DMS153 treated with DMSO at 0.1 percent for 48 hours (cell line): ENCODE data around the gene GNAZ.

Experiments
- DNase-seq: peaks from one replicate; lab custom pipeline; 2025; ENCODE audit not compliant: unreplicated experiment; lab: John Stamatoyannopoulos, UW

GNAZ gene

DNA sequence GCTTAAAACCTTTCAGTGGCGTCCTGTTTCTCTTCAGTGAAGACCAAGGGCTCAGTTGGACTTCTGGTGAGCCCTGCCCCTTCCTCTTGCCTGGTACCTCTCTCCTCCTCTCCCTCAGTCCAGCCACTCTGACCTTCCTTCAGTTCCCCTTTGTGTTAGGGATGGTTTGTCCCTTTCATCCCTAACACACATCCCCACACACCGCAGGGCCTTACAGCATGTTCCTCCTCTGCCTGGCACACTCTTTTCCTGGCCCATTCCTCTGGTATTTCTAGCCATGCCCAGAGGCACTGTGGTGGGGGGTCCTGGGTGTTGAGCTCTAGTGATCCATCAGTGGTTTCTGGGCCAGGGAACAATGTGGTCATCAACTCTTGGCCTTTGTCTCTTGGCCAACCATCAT, 21.4 kb downstream of the GNAZ start:
- no peak for DNase-seq

DNA sequence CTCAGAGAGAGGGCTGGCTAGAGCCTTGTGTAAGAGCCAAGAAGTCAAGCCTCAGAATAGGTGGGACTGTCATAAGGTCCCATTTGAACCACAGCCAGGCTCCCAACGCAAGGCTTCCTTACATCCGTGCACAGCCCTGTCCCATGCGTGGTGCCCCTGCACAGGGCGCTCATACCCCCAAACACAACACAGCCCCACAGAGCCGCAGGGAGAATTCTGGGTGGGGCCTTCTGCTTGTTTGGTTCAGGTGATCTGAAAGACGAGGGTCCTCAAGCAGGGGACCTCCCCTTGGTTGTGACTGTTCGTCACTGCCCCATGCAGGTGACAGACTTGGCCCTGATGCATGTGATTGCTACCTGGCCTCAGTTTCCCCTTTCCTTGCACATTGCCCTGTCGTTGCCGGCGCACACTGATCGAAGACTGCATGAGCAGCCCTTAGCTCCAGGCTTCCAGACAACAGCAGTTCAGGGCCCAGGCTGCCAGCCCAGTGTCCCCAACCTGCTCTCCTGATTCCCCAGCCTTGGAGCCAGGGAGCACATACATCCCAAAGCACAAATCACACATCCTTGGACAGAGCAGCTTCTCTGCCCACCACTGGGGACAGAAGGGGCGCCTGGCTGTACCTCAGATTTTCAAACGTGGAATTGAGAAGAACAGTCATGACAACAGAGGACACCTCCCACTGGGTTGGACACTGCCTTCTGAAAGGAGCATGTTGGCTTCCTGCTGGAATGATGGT, 22.1 kb downstream of the GNAZ start:
- no peak for DNase-seq

DNA sequence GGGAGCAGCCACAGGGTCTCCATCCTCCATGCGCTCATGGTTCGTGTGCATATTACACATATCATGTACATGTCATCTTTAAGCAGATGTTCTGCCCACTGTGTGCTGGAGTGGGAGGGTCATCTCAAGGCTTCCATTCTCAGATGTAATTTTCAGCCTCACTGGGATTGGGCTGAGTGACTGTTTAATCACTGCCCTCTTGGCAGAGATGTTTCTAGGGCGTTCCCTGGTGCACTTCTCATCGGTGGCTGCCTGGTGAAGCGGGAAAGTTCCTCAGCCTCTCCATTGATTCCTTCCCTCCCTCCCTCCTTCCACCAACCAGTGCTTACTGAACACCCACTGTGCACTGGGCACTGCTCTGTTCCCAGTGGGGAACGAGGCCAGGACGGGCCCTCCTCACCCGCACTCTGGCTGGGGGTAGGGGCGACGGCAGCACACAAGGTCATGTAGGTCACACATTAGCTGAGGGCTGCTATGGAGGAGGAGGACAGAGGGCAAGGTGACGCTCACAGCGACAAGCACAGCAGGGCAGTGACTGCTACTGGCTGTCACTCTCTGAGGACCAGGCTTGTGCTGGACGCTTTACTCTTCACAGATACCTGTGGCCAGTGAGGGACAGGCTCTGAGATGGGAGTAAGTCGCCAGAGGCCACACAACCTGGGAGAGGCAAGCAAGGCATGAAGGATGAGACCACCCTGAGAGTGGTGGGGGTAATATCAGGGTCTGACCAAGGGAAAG, 22.9 kb downstream of the GNAZ start:
- no peak for DNase-seq

DNA sequence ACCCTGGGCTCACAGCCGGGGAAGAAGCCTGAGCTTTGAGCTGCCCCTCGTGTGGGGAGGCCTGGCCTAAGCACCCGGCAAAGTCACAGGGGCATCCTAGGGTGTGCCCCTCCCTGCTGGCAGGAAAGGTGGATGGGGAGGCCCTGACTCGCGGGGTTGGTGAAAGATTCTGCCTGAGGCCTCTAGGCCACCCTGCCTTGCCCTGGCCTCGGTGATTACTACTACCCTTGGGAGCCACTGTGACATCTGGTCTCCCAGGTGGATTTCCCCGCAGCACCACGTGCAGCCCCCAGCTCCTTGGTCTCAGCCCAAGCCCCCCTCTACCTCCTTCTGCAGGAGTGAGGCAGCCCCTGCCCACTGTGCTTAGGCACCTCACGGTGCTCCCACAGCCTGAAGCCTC, 23.9 kb downstream of the GNAZ start:
- no peak for DNase-seq

DNA sequence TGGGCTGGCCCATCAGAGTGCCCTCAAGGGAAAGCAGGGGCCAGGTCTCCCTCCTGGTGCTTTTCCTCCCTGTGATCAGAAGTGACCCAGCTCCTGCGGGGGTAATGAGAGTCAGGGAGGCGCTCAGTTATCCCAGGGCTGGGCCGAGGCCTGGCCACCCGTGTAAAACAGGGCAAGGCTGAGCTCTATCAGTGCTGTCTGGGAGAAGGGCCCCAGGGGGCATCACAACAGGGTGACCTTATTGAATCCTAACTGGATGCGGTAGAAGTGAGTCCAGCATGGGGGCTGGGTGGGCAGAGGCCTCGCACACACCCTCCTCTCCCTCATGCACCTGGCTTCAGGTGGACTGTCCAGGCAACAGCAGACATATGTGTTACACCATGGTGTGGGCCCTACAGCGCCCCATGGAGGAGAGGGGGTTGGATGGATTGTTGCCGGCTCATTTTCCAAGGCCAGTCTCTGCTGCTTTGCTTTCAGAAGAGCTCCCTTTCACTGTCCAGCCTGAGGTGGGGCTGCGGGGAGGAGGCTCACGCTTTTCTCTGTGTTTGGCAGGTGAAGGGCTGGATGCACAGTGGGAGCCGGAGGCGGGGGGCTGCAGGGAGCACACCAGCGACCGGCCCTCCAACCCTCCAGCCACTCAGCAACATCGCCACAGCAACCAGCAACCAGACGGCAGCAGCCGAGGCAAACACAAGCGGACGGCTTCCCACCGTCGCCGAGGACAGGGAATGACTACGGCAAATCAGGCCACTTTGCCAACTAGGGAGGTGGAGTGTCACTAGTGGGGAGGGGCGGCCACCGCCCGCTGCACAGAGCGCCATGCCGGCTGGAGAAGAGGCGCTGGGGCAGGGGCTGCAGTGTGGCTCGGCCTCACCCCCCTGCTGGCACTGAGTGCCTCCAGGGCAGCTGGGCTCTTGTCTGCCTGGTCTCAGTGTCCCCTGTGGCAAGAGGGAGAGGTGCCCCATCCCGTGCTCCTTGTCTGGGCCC, 24.7 kb downstream of the GNAZ start:
- no peak for DNase-seq

DNA sequence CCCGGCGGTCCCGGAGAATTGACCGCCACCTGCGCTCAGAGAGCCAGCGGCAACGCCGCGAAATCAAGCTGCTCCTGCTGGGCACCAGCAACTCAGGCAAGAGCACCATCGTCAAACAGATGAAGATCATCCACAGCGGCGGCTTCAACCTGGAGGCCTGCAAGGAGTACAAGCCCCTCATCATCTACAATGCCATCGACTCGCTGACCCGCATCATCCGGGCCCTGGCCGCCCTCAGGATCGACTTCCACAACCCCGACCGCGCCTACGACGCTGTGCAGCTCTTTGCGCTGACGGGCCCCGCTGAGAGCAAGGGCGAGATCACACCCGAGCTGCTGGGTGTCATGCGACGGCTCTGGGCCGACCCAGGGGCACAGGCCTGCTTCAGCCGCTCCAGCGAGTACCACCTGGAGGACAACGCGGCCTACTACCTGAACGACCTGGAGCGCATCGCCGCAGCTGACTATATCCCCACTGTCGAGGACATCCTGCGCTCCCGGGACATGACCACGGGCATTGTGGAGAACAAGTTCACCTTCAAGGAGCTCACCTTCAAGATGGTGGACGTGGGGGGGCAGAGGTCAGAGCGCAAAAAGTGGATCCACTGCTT, 25.5 kb downstream of the GNAZ start:
- no peak for DNase-seq

DNA sequence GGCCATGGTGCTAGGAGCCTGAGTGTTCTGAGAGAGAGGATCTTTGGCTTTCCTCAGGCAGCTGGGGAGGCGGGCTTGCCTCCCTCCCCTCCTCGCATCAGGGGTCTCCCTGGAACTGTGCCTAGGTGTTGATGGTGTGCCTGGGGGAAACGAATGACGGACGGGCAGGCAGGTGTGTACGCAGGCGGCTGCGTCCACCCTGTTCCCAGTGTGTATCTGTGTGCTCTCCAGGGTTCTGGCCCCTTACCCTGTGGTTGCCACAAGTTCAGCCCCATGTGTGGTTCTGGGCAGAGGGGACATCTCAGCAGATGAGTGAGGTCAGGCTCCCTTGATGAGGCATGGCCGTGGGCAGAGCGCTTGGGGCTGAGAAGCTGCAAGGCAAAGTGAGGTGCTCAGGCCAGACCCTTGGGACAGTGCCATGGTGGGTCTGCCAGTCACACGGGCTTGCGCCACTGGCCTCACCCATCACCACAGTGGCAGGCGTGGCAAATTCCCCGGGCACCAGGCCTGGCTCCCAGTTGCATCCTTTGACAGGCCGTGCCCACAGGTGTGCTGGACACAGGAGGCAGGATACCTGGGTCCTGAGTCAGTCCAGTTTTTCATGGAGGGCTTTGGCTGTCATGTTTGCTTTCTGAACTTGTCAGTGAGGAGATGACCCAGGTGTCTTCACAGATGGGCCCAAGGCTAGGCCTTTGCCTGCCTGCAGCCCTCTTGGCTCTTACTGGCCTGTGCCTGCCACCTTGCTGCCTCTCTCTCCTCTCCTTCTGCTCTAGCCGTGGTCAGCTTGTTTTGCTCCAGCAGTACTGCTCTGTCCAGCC, 27.3 kb downstream of the GNAZ start:
- DNase-seq = no peak

DNA sequence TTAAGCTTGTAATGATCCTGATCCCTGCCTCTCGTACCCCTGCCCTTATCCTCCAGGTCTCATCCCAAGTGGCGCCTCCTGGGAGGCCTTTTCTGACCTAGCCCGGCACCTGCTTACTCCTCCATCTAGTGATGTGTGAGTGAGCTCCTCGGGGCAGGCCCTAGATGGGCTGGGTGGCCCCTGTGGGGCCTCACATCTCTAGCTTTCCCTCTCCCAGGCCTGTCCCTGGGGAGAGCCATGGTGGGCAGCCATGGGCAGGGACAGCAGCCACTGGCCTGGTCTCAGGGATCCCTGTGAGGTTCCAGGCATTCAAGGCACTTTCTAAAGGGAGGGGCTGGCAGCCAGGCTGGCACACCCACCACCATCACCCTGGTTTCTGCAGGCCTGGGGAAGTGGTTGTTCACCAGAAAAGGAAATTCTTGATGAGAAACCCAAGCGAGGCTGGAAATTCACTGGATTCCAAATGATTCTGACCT, 27.9 kb downstream of the GNAZ start:
- DNase-seq = no peak

DNA sequence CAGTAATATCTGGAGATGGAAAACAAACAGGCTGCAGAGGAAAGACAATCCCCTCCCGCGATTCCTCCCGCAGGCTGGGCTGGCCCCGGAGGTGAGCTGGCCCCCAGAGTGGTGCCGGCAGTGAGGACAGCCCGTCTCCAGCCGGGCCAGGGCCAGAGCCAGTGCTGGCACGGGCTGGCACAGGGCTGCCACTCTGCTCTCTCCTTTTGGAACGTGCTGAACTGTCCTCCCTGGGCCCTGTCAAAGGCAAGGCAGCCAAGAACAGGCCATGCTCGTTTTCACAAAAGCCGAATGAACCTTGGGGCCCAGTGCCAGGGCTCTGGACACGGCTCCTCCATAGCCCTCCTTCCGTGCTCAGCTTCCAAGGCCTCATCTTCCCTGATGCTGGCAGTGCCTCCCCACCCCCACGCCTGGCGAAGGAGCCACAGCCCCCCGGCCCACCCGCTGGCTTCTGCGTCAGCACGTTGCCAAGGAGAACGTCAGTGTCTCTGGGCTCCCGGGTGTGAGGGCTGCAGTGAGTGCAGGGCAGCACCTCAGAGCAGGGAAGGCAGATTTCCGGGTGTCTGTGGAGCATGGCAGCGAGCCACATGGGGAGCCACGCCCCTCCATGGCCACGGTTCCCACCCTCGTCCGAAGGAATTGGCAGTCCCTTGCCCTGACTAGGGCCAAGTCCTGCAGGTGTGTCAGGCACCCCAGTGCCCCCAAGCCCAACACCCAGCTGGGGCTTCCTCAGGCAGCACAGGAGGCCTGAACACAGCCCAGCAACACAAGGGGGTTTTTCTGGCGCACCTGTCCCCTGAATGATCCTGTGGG, 28.6 kb downstream of the GNAZ start:
- DNase-seq = no peak

DNA sequence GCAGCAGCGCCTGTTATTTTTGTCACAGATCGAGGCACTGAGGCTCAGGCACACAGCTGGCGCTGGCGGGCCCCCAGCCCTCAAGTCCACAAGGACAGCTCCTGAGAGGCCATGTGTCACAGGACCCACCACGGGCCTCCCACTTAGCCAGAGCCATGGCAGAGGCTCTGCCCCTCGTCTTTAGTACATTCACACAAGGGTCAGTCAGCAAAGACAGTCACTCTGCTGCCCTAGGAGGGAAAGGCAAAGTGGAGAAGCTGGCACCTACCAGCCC, 29.1 kb downstream of the GNAZ start:
- no peak for DNase-seq

DNA sequence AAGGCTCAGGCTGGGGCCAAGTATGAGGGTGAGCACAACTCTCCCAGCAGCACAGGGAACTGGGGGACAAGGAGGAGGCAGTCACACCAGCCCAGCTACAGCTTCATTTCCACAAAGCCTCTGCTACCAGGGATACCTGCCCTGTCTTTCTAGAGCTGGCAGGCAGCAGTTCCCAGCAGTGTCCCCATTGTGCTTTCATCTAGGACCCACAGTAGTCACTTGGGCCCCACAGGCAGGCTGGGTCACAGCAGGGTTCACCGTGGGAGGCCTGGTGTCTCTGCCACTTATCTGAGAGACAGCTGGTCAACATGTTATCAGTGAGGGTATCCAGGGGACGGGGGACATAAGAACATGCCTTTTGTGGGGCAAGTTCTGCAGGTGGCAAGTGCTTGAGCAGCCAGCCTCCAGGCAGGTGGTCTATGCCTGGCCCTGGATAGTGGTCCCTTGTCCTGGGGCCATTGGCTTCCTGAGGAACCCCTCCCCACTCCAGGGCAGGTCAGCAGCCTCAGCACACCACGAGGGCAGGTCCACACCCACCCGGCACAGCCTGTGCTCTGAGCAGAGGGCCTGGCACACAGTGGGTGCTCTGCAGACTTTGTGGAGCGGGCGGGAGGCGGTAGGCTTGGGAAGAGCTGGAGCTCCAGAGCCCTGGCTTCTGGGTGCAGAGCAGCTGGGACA, 29.9 kb downstream of the GNAZ start:
- DNase-seq = no peak

DNA sequence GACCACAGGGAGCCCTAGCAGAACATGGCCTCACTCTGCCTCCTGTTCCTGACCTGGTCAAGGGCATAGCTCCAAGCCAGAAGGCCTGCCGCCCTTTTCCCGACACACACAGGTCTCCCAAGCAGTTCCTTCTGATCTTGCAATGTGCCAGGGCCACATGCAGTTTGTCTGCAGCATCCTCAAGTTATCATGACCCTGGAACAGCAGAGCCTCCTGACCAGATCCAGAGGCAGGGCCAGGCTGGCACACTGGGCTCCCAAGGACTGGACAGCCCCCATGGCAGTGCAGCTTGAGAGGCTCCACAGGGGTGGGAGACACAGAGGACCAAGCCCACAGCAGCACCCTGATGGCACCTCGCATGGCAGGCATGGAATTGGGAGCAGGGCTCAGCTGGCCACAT, 31.2 kb downstream of the GNAZ start:
- no peak for DNase-seq

DNA sequence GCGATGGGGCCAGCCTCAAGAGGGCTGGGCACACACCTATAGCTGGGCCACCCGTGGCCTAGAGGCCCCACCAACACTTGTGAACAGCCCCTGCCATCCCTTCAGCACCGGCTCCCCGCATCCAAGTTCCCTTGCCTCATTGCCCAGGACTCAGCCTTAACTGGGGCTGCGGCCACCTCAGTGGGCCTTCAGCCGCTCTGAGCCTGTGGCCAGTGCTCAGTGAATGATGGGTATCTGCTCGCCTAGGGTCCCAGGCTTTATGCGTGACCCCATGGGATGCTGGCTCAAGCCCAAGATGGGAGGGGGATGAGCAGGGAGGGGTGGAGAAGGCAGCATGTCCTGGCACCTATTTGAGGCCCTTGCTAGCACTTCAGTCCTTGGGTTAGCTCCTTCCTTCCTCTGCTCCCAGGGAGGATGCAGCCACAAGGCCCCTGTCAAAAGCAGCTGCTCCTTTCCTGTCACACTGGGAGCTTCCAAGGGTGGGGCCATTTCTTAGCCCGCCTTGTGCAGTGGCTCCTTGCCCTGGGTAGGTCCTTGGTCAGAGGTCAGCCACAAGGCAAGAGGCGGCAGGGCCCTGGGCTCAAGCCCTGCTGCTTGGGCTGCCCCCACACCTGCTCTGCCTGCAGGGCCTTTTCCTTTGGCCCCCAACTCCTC, 31.8 kb downstream of the GNAZ start:
- no peak for DNase-seq

DNA sequence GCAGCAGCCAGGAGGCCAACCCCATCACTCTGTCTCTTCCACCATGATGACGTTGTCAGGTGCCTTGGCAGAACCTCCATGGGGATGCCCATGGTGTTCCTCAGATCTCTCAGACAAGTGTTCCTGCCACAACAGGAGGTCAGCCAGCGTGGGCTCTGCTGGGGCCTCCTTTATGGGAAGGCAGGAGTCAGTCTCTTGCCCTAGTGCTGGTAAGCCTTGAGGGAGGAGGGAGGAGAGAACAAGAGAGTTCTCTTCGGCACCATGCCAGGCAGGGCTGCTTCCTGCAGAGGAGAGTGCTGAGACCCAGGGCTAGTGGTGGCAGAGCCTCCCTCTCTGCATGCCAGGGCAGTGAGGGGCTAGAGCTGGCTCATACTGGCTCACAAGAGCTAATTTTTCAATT, 32.5 kb downstream of the GNAZ start:
- DNase-seq = no peak

DNA sequence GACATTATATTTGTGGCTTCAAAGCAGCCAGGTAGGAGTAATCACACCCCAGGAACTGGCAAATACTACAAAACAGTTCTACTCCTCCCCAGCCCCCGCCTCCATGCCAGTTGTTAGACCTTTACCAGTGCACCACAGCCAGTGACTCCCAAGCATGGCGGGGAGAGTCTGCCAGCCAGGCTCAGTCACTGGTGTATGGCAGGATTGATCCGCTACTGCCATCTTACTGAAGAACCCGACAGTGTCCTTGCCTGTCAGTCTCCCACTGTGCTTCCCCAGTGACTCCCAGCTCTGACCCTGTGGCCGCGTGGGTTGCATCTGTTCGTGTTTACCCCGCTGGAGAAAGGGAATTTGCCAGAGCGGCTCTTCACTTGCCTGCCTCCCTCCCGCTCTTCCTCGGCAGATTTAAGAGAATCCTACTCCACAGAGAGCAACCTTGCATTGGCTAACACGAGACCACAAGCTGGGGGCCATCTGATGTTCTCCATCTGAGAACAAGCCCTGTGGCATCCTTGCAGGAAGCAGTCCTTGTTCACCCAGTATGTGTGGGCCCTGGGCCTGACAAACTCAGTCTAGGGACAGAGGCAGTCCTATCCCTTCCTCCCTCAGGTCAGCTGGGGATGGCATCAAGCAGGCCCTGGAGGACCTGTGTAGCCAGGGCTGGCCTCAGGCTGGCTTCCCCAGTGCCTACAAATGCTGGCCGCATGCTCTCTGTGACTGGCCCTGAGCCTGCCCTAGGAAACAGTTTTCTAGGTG, 33.1 kb downstream of the GNAZ start:
- DNase-seq = no peak

DNA sequence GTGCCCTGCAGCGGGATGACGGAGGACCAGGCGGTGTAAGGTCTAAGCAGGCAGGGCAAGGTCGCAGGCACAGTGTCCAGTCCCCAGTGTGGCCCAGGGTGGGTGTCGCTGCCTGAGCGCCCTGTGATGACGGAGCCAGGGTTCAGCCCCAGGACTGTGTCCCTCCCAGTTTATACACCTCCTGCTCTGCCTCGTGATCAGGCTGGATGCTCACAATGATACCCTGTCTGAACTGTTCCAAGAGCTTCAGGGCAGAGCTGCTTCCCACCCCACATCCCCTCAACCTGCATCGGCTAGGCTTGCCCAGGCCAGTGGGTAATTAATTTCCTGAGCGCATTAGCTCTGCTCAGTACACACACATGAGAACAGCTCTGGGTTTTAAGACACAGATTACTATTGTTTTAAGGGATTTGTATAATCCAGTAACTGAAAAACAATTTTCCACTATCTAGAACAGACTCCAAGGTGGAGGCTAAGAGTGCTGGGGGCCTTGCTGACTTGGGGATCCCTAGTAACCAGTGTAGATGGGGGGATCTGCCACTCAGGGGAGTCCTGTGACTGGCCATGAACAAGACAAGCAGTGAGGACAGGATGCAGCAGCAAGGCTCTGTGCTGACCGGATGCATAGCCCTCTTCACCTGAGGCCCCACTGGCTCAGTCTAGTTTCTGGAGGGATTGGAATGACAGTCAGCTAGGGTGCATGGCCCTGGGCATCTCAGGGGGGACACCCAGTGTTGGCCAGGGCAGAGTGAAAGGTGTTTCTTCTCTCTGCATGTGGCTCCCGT, 34.1 kb downstream of the GNAZ start:
- DNase-seq = no peak

DNA sequence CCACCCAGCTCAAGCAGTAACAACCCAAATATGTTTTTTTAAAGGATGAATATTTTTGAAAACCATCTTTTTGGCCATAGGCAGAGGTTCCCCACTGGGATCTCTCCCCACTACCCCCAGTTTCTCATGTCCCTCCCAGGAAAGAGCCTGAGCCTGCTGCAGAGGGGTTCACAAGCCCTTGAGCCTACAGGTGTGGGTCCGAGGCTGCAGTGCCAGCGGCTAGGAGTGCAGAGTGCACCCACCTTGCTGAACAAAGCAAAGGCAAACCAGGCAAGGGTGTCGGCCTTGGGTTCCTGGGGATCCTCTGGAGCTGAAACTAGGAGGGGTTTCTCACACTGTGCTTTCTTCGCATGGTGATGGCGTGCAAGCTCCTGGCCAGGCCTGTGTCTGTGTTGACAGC, 35.0 kb downstream of the GNAZ start:
- DNase-seq = no peak
